SK-N-SH treated with all-trans-retinoic acid at 6 μM for 48 hours (cell line): Measurements from ENCODE around the gene TBC1D16.
"Not testable (repeated sequence)": the region's sequence is repeated elsewhere in the genome, so short reads cannot be mapped to it uniquely, and the experiment has no call there.

ENCODE experiments used
- ATAC-seq: fragments of 200-7000 bp; cut with Tn5 transposase; 3 replicates; pipeline ENCODE4 v1.9.1; 2020; ENCODE audit warnings: mild to moderate bottlenecking, moderate library complexity
- ARNTL ChIP-seq: fragments of 450-650 bp; formaldehyde crosslinking; IDR thresholded peaks from 2 replicates; pipeline ENCODE4 v1.5.0; 2020; ENCODE audit warnings: low read depth, mild to moderate bottlenecking, moderate library complexity, borderline replicate concordance
- BACH2 ChIP-seq: fragments of 250-450 bp; sonication (Bioruptor Pico); IDR thresholded peaks from 2 replicates; pipeline ENCODE4 v1.9.0; 2021; ENCODE audit warnings: mild to moderate bottlenecking, borderline replicate concordance
- CREB5 ChIP-seq: fragments of 250-450 bp; sonication (Bioruptor Pico); IDR thresholded peaks from 2 replicates; pipeline ENCODE4 v1.5.1; 2020; ENCODE audit warnings: low read depth, mild to moderate bottlenecking, moderate library complexity
- CSDC2 ChIP-seq: fragments of 250-450 bp; sonication (Bioruptor Pico); IDR thresholded peaks from 2 replicates; pipeline ENCODE4 v1.5.0; 2020; ENCODE audit warnings: mild to moderate bottlenecking, moderate library complexity
- CSRNP3 ChIP-seq: fragments of 250-450 bp; sonication (Bioruptor Pico); IDR thresholded peaks from 2 replicates; pipeline ENCODE4 v1.5.1; 2021; ENCODE audit warnings: mild to moderate bottlenecking, moderate library complexity
- ESRRG ChIP-seq: fragments of 250-450 bp; sonication (Bioruptor Pico); IDR thresholded peaks from 2 replicates; pipeline ENCODE4 v1.6.1; 2021; ENCODE audit warnings: mild to moderate bottlenecking
- GLIS3 ChIP-seq: fragments of 250-450 bp; sonication (Bioruptor Pico); IDR thresholded peaks from 2 replicates; pipeline ENCODE4 v1.5.0; 2020; ENCODE audit warnings: mild to moderate bottlenecking, moderate library complexity
- ISL1 ChIP-seq: fragments of 250-450 bp; sonication (Bioruptor Pico); IDR thresholded peaks from 2 replicates; pipeline ENCODE4 v2.1.2; 2022; ENCODE audit warnings: mild to moderate bottlenecking, moderate library complexity
- OSR1 ChIP-seq: fragments of 250-450 bp; sonication (Bioruptor Pico); IDR thresholded peaks from 2 replicates; pipeline ENCODE4 v1.8.0; 2022; ENCODE audit warnings: moderate library complexity, mild to moderate bottlenecking, inconsistent platforms
- PATZ1 ChIP-seq: fragments of 250-450 bp; sonication (Bioruptor Pico); IDR thresholded peaks from 2 replicates; pipeline ENCODE4 v1.8.0; 2020; ENCODE audit warnings: mild to moderate bottlenecking, moderate library complexity, borderline replicate concordance
- POU6F1 ChIP-seq: fragments of 250-450 bp; sonication (Bioruptor Pico); IDR thresholded peaks from 2 replicates; pipeline ENCODE4 v1.8.0; 2021; ENCODE audit warnings: low read depth, mild to moderate bottlenecking, moderate library complexity, borderline replicate concordance
- PPARA ChIP-seq: fragments of 250-450 bp; sonication (Bioruptor Pico); IDR thresholded peaks from 2 replicates; pipeline ENCODE4 v1.5.0; 2020; ENCODE audit warnings: mild to moderate bottlenecking, borderline replicate concordance
- RARB ChIP-seq: fragments of 250-450 bp; sonication (Bioruptor Pico); IDR thresholded peaks from 2 replicates; pipeline ENCODE4 v1.8.0; 2021; ENCODE audit warnings: mild to moderate bottlenecking, moderate library complexity
- SNAI2 ChIP-seq: fragments of 250-450 bp; sonication (Bioruptor Pico); IDR thresholded peaks from 2 replicates; pipeline ENCODE4 v1.5.0; 2020; ENCODE audit warnings: mild to moderate bottlenecking, moderate library complexity
- TCF4 ChIP-seq: fragments of 250-450 bp; sonication (Bioruptor Pico); IDR thresholded peaks from 2 replicates; pipeline ENCODE4 v1.8.0; 2021; ENCODE audit warnings: mild to moderate bottlenecking, moderate library complexity, borderline replicate concordance
- TOX ChIP-seq: fragments of 250-450 bp; sonication (Bioruptor Pico); IDR thresholded peaks from 2 replicates; pipeline ENCODE4 v1.8.0; 2021; ENCODE audit warnings: mild to moderate bottlenecking, moderate library complexity, borderline replicate concordance
- ZC3H10 ChIP-seq: fragments of 250-450 bp; sonication (Bioruptor Pico); IDR thresholded peaks from 2 replicates; pipeline ENCODE4 v1.5.1; 2021; ENCODE audit warnings: mild to moderate bottlenecking, moderate library complexity
- ZFP3 ChIP-seq: fragments of 250-450 bp; sonication (Bioruptor Pico); IDR thresholded peaks from 2 replicates; pipeline ENCODE4 v1.5.0; 2020; ENCODE audit warnings: mild to moderate bottlenecking, moderate library complexity
- ZFP30 ChIP-seq: fragments of 450-650 bp; formaldehyde crosslinking; IDR thresholded peaks from 2 replicates; pipeline ENCODE4 v1.5.0; 2022; ENCODE audit warnings: mild to moderate bottlenecking, moderate library complexity
- ZNF8 ChIP-seq: fragments of 450-650 bp; formaldehyde crosslinking; IDR thresholded peaks from 2 replicates; pipeline ENCODE4 v1.5.0; 2020; ENCODE audit warnings: mild to moderate bottlenecking, moderate library complexity

The TBC1D16 gene

GRCh38 chr17:79995696-79996095 lies 40.0 kb downstream of the TBC1D16 start (continued):
- no peak for TF ChIP-seq PATZ1 (CRISPR knock-in tag)
- TF ChIP-seq CSRNP3 (CRISPR knock-in tag), result no peak
- TF ChIP-seq RARB (CRISPR knock-in tag), result no peak
- TF ChIP-seq TCF4, result no peak

- TF ChIP-seq CSDC2 (CRISPR knock-in tag) (no peak), ZFP3 (no peak), GLIS3 (CRISPR knock-in tag) (no peak), POU6F1 (CRISPR knock-in tag) (no peak)
- ATAC-seq, result no peak
Measured at GRCh38 chr17:79994602-79995001, 41.1 kb downstream of the TBC1D16 start.

- not testable (repeated sequence) for ATAC-seq
Measured at GRCh38 chr17:79994228-79994569, 41.5 kb downstream of the TBC1D16 start.

- no peak for TF ChIP-seq GLIS3 (CRISPR knock-in tag)
- no peak for TF ChIP-seq ZNF8 (CRISPR knock-in tag)
- TF ChIP-seq ARNTL (CRISPR knock-in tag), result no peak
- no peak for TF ChIP-seq TCF4
- TF ChIP-seq ZFP3, result no peak
- TF ChIP-seq POU6F1 (CRISPR knock-in tag), result no peak
- TF ChIP-seq ISL1 (CRISPR knock-in tag), result no peak
- no peak for TF ChIP-seq BACH2 (CRISPR knock-in tag)
- no peak for TF ChIP-seq RARB (CRISPR knock-in tag)
- no peak for ATAC-seq
Measured at GRCh38 chr17:79993390-79994227, 42.1 kb downstream of the TBC1D16 start.

GRCh38 chr17:79992649-79993389 lies 42.9 kb downstream of the TBC1D16 start:
- TF ChIP-seq ESRRG (CRISPR knock-in tag), result no peak
- TF ChIP-seq BACH2 (CRISPR knock-in tag), result no peak
- TF ChIP-seq CREB5 (CRISPR knock-in tag), result no peak
- no peak for TF ChIP-seq PPARA (CRISPR knock-in tag)
- TF ChIP-seq ZFP30 (CRISPR knock-in tag), result no peak
- no peak for TF ChIP-seq ISL1 (CRISPR knock-in tag)
- no peak for TF ChIP-seq ZC3H10 (CRISPR knock-in tag)
- no peak for TF ChIP-seq OSR1
- no peak for TF ChIP-seq CSRNP3 (CRISPR knock-in tag)
- no peak for TF ChIP-seq ARNTL (CRISPR knock-in tag)
- TF ChIP-seq SNAI2 (CRISPR knock-in tag), result no peak
- TF ChIP-seq TOX (CRISPR knock-in tag), result no peak
- TF ChIP-seq PATZ1 (CRISPR knock-in tag), result no peak
- no peak for TF ChIP-seq GLIS3 (CRISPR knock-in tag)
- no peak for ATAC-seq
